ENCODE results near the gene TBC1D10A.

DNA sequence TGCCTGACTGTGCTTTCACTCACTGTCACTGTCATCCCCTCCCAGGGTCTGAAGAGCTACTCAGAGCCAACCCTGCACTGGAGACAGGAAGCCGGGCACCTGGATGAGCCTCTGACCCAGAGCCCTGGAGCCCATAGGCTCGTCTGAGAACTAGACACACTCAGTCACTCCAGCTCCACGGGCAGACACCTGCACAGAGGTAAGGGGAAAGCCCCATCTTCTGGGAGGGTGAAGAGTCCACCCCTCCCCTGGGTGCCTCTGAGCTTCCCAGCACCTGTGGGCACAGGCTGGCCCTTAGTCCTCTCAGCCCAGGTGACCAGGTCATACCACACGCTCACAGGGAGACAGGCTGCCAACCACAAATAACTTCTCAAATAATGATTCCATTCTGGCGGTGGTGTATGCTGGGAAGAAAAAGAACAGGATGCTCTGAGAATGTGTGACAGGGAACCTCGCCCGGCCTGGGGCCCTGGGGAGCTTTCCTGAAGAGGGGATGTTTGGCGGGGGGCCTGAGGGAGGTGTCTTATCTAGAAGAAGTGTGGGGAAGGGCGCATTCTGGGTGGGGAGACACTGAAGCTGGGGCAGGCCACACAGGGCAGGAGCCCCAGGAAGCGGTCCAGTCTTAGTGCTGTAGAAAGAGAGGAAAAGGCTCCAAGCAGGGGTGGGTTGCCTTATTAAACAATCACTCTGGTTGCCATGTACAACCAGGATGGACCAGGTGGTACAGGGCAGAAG is 35.3 kb upstream of the TBC1D10A start:
- TF ChIP-seq, protein P1, sequence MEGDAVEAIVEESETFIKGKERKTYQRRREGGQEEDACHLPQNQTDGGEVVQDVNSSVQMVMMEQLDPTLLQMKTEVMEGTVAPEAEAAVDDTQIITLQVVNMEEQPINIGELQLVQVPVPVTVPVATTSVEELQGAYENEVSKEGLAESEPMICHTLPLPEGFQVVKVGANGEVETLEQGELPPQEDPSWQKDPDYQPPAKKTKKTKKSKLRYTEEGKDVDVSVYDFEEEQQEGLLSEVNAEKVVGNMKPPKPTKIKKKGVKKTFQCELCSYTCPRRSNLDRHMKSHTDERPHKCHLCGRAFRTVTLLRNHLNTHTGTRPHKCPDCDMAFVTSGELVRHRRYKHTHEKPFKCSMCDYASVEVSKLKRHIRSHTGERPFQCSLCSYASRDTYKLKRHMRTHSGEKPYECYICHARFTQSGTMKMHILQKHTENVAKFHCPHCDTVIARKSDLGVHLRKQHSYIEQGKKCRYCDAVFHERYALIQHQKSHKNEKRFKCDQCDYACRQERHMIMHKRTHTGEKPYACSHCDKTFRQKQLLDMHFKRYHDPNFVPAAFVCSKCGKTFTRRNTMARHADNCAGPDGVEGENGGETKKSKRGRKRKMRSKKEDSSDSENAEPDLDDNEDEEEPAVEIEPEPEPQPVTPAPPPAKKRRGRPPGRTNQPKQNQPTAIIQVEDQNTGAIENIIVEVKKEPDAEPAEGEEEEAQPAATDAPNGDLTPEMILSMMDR (IDR thresholded peaks at IDR 0.05) = no peak
- TF ChIP-seq POLR2AphosphoS5 (IDR thresholded peaks at IDR 0.05; ENCODE audit: low read depth, low read length) (no peak), EP300 (IDR thresholded peaks at IDR 0.05; ENCODE audit: borderline replicate concordance in 1 of 2, low read depth in 1 of 2, low read length in 1 of 2) (no peak), FOXM1 (IDR thresholded peaks at IDR 0.05; ENCODE audit: low read depth) (no peak), RCOR1 (IDR thresholded peaks at IDR 0.05; ENCODE audit: low read length) (no peak), MXI1 (IDR thresholded peaks at IDR 0.05; ENCODE audit: low read depth, low read length) (no peak), TCF12 (IDR thresholded peaks at IDR 0.05) (no peak), ELF1 (IDR thresholded peaks at IDR 0.05) (no peak), NRF1 (IDR thresholded peaks at IDR 0.05; ENCODE audit: low read depth, low read length) (no peak), TAF1 (IDR thresholded peaks at IDR 0.05; ENCODE audit: borderline replicate concordance, low read depth, low read length) (no peak), RAD21 (IDR thresholded peaks at IDR 0.05; ENCODE audit: low read length) (no peak), SMC3 (IDR thresholded peaks at IDR 0.05; ENCODE audit: low read depth, low read length) (no peak)
